DOHH2 (cell line): ENCODE data around the gene KRT73.

ENCODE experiments used
- EZH2phosphoT487 ChIP-seq: fragments of 200-600 bp; sonication (generic); IDR thresholded peaks from 2 replicates; pipeline ENCODE4 v1.6.1; 2017; ENCODE audit warnings: borderline replicate concordance, mild to moderate bottlenecking, antibody characterized with exemption, low read length, moderate library complexity, mixed read lengths
- TF ChIP-seq, protein P1 (sequence below): fragments of 200-600 bp; sonication (generic); IDR thresholded peaks from one replicate; pipeline ENCODE4 v1.5.1; 2014; ENCODE audit warnings: antibody characterized with exemption, mild to moderate bottlenecking, low read depth, low read length; ENCODE audit not compliant: poor library complexity, severe bottlenecking

DNA sequence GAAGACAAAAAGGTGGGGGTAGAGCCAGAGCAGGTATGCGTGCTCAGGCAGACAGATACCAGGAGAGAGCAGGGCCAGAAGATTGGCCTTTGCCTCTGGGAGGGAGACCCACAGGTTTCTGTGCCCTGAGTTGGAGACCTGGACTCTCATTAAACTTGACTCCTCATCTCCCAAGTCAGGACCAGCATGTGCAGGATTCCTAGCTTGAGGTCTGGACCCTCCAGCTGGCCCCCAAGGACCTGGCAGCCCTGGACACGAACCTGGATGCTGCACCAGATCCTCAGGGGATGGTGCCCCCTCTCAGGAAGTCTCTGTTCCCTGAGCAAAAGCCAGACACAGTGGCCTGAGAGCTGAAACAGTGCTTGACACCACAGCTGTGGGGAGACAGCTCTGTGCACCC lies 10.5 kb upstream of the KRT73 start:
- TF ChIP-seq, protein P1, sequence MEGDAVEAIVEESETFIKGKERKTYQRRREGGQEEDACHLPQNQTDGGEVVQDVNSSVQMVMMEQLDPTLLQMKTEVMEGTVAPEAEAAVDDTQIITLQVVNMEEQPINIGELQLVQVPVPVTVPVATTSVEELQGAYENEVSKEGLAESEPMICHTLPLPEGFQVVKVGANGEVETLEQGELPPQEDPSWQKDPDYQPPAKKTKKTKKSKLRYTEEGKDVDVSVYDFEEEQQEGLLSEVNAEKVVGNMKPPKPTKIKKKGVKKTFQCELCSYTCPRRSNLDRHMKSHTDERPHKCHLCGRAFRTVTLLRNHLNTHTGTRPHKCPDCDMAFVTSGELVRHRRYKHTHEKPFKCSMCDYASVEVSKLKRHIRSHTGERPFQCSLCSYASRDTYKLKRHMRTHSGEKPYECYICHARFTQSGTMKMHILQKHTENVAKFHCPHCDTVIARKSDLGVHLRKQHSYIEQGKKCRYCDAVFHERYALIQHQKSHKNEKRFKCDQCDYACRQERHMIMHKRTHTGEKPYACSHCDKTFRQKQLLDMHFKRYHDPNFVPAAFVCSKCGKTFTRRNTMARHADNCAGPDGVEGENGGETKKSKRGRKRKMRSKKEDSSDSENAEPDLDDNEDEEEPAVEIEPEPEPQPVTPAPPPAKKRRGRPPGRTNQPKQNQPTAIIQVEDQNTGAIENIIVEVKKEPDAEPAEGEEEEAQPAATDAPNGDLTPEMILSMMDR = no peak
- TF ChIP-seq EZH2phosphoT487 = no peak
